Measurements from ENCODE around the gene MAPK4.

The MAPK4 gene

DNA sequence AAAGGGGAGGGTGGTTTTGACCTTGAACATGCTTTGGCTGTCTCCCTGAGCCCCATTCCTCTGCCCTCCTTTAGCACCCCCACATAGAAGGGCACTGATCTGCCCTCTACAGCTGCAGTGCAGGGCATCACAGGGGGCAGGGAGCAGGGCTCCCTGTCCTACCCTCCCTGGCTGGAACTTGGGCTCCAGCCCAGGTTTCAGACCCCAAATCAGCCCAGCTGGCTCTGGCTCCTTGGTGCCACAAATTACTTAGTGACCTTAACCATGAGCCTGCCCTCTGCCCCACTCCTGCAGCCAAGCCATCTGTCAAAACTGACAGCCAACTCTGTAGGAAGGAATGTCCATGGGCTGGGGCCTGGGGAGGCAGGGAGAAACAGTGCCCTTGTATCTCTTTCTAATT, 105.6 kb downstream of the MAPK4 start:
- H3K9me3 Mint-ChIP-seq = peaks cover 0 to 20% of the 10 kb centered on the region in 2 donors
- H3K4me3 Mint-ChIP-seq = no peak overlapping the region
- ATAC-seq (no peak), DNase-seq (no peak)
- H3K4me1 Mint-ChIP-seq = no peaks in the 10 kb centered on the region
- H3K27me3 Mint-ChIP-seq = peaks cover 9% of the 10 kb centered on the region
- H3K27ac Mint-ChIP-seq = no peak overlapping the region

DNA sequence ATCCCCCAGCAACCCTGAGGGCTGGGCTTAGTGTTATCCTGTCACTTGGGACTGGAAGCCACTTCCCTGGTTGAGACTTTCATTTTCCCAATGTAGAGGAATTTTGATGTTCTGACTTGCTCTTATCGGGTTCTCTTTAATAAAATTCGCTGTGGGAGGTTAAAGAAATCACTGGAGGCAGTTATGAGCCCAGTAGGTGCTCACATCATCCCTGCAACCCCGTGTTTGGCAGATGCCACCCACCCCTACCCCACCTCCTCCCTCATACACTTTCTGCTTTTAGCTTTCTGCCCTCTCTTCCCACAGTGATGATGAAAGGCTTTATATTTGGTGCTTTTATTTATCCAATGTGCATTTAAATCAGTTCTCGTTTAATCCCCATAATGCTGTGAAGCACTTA, 106.6 kb downstream of the MAPK4 start:
- DNase-seq (no peak), ATAC-seq (no peak)
- Mint-ChIP-seq H3K4me1 (no peaks in the 10 kb centered on the region), H3K9me3 (peaks cover 0 to 20% of the 10 kb centered on the region in 2 donors), H3K27ac (no peak overlapping the region), H3K27me3 (peaks cover 9% of the 10 kb centered on the region), H3K4me3 (no peak overlapping the region)

DNA sequence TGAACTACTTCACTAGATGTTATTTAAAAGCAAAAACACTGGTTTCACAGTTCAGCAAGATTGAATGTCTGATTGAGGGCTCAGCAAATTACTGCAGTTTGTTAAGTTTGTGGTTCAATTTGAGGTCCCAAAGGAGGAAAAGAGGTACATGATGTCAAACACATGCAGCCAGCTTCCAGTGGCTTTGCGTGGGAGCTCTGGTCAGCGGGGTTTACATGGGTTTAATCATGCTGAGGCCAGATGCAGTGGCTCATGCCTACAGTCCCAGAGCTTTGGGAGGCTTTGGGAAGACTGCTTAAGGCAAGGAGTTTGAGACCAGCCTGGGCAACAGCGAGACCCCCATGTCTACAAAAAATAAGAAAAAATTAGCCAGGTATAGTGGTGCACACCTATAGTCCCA, 111.5 kb downstream of the MAPK4 start:
- ATAC-seq = no peak
- DNase-seq = no peak
- H3K27me3 Mint-ChIP-seq = peaks cover 25% of the 10 kb centered on the region

DNA sequence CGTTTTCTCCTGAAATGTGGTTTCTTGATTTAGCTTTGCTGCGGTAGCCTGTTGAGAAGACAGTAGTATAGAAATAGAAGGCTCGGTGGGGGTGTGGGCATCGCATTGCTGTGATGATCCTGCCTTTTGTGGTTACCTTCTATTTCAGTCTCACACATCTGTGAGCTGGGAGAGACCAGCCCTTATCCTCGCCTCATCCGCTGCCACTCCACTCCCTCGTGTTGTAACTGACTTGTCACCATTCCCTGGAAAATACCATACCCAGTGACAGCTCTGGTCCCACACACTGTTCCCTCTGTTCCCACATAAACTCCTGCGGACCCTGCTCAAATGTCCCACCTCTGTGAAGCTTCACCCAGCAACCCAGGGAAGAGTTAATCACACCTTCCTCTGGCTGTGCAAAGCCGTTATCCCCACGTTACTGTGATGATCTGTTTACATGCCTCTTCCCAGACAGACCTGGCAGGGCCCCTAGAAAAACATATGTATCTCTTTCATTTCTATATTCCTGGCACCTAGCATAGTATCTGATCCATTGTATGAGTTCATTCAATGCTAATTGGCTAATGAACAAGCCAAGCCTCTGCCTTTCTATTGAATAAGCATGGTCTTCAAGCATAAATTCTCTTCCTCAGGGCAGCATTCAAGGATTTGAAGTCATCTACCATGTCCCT, 114.6 kb downstream of the MAPK4 start:
- DNase-seq (no peak), ATAC-seq (no peak)
- Mint-ChIP-seq H3K27ac (no peak overlapping the region), H3K9me3 (no peaks in the 10 kb centered on the region), H3K27me3 (peaks cover 16% of the 10 kb centered on the region), H3K4me3 (no peak overlapping the region), H3K4me1 (no peaks in the 10 kb centered on the region)

More for the DNA sequence above, 111.5 kb downstream of the MAPK4 start:
- Mint-ChIP-seq H3K27ac (no peak overlapping the region), H3K4me3 (no peak overlapping the region), H3K9me3 (no peaks in the 10 kb centered on the region), H3K4me1 (no peaks in the 10 kb centered on the region)

DNA sequence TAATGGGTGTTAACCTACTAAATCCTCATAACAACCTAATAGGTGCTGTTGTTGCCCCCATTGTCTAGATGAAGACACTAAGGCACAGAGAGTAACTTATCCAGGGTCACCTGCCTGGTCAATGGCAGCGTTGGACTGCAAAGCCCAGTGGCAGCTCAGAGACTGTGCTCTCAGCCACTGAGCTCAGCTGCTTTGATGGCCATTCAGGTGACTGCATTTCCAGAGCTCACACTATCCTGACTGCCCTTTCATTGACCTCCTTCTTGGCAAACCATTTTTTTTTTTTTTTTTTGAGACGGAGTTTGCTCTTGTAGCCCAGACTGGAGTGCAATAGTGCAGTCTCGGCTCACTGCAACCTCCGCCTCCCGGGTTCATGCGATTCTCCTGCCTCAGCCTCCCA, 115.2 kb downstream of the MAPK4 start:
- no peak overlapping the region for H3K4me3 Mint-ChIP-seq
- no peak for DNase-seq
- H3K27me3 Mint-ChIP-seq = peaks cover 16% of the 10 kb centered on the region
- H3K9me3 Mint-ChIP-seq = no peaks in the 10 kb centered on the region
- H3K4me1 Mint-ChIP-seq = no peaks in the 10 kb centered on the region
- ATAC-seq = no peak
- no peak overlapping the region for H3K27ac Mint-ChIP-seq

DNA sequence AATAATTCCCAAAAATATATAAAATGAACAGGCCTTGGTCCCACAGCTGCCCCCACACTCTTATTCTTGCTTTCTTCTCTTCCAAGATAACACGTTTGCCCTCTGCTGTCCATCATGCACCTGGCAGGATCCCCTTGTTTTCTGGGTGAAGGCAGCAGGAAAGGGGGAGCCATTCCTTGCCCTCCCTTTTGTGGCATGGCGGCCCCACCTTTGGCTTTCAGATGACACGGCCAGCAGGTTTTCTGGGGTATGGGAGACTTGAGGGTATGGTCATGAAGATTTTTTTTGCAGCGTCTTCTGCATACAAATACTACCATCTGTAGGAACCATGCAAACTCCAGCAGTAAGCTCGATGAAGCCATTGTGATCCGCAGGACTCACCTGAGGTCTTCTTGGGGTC, 118.8 kb downstream of the MAPK4 start:
- no peak for ATAC-seq
- no peak overlapping the region for H3K4me3 Mint-ChIP-seq
- no peaks in the 10 kb centered on the region for H3K9me3 Mint-ChIP-seq
- H3K4me1 Mint-ChIP-seq = no peaks in the 10 kb centered on the region
- H3K27me3 Mint-ChIP-seq = peaks cover 17% of the 10 kb centered on the region
- DNase-seq = no peak
- no peak overlapping the region for H3K27ac Mint-ChIP-seq

- no peaks in the 10 kb centered on the region for H3K4me1 Mint-ChIP-seq
- no peak overlapping the region for H3K27ac Mint-ChIP-seq
- no peak overlapping the region for H3K4me3 Mint-ChIP-seq
- ATAC-seq (no peak), DNase-seq (no peak)
- peaks cover 17% of the 10 kb centered on the region for H3K27me3 Mint-ChIP-seq
- H3K9me3 Mint-ChIP-seq = no peaks in the 10 kb centered on the region
These were observed 119.2 kb downstream of the MAPK4 start for GRCh38 chr18:50679056-50679455.

DNA sequence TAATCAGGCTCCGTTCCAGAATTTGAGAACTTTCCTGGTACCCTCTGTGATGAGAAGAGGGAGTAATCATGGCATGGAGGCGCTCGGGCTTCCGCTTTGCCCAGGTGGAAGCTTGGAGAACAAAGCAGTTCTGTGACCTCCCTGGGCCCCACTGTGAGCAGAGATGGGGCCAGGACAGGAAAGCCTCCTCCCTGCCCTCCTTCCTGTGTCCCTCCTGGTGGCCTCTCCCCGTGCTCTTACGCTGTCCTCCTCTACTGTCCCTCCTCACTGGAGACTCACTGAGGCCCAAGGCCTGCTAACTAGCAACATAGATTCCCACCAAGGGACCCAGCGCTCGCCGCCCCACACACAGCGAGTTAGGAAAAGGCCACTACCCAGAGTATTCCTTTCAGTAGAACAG, 119.8 kb downstream of the MAPK4 start:
- no peaks in the 10 kb centered on the region for H3K4me1 Mint-ChIP-seq
- DNase-seq = no peak
- peaks cover 11% of the 10 kb centered on the region for H3K27me3 Mint-ChIP-seq
- no peak for ATAC-seq
- no peaks in the 10 kb centered on the region for H3K9me3 Mint-ChIP-seq
- no peak overlapping the region for H3K27ac Mint-ChIP-seq
- no peak overlapping the region for H3K4me3 Mint-ChIP-seq

DNA sequence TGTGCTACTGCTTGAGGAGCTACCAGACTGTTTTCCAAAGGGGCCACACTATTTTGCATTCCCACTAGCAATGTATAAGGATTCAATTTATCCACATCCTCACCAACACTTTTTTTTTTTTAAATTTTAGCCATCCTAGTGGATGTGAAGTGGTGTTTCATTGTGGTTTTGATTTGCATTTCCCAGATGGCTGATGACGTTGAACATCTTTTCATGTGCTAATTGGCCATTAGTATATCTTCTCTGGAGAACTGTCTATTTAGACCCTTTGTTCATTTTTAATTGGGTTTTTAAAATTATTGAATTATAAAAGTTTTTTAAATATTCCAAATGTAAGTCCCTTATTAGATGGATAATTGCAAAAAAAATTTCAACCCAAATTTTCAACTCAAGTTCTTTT, 121.1 kb downstream of the MAPK4 start:
- Mint-ChIP-seq H3K27me3 (peaks cover 13% of the 10 kb centered on the region), H3K4me3 (no peak overlapping the region), H3K9me3 (no peaks in the 10 kb centered on the region), H3K27ac (no peak overlapping the region), H3K4me1 (no peaks in the 10 kb centered on the region)
- no peak for DNase-seq
- ATAC-seq = no peak

GRCh38 chr18:50682852-50683251, 123.0 kb downstream of the MAPK4 start:
- no peak for DNase-seq
- H3K9me3 Mint-ChIP-seq = no peaks in the 10 kb centered on the region
- no peak for ATAC-seq
- H3K4me3 Mint-ChIP-seq = no peak overlapping the region
- no peaks in the 10 kb centered on the region for H3K4me1 Mint-ChIP-seq
- peaks cover 17% of the 10 kb centered on the region for H3K27me3 Mint-ChIP-seq
- H3K27ac Mint-ChIP-seq = no peak overlapping the region

DNA sequence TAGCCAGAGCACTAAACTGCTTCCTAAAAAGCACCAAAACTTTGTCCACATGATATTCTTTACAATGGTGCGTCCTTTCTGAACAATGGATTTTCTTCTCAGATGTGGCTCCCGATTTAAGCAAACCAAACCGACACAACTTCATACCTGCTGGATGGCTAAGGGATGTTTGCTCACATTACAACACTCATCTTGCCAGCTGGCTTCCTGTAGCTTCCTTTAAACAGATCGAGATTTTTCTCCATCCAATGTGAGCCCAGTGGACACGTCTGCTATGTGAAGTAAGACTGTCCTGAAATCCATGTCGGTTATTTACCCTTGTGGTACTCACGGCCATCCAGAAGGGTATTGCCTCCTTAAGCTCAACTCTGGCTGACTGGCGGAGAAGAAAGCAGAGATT, 126.5 kb downstream of the MAPK4 start:
- Mint-ChIP-seq H3K27ac (no peak overlapping the region), H3K4me1 (no peaks in the 10 kb centered on the region), H3K9me3 (no peaks in the 10 kb centered on the region), H3K4me3 (no peak overlapping the region), H3K27me3 (peaks cover 22% of the 10 kb centered on the region)
- DNase-seq (no peak), ATAC-seq (no peak)

DNA sequence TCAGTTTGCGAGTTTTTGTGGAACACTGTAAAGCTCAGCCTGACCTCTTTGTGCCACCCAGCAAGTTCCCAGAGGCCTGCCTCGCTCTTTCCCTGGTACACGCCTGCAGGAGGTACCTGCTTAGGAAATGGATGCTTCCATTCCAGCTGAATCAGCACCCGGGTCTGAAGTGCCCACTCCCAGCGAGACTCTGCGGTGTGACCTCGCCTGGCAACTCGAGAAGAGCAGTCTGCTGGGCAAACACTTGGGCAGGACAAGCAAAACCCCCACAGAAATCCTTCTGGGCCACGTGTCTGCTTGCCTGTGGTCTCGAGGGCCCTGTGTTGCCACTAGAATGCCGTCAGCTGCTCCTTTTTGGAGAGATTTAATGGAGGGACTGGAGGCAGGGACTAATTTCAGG, 127.6 kb downstream of the MAPK4 start:
- ATAC-seq (no peak), DNase-seq (no peak)
- Mint-ChIP-seq H3K4me3 (no peak overlapping the region), H3K27me3 (peaks cover 14% of the 10 kb centered on the region), H3K4me1 (no peaks in the 10 kb centered on the region), H3K9me3 (no peaks in the 10 kb centered on the region), H3K27ac (no peak overlapping the region)

- Mint-ChIP-seq H3K27me3 (peaks cover 14% of the 10 kb centered on the region), H3K9me3 (no peaks in the 10 kb centered on the region), H3K4me1 (no peaks in the 10 kb centered on the region), H3K4me3 (no peak overlapping the region), H3K27ac (no peak overlapping the region)
- ATAC-seq (no peak), DNase-seq (no peak)
These were observed 129.7 kb downstream of the MAPK4 start for GRCh38 chr18:50689578-50689977.

DNA sequence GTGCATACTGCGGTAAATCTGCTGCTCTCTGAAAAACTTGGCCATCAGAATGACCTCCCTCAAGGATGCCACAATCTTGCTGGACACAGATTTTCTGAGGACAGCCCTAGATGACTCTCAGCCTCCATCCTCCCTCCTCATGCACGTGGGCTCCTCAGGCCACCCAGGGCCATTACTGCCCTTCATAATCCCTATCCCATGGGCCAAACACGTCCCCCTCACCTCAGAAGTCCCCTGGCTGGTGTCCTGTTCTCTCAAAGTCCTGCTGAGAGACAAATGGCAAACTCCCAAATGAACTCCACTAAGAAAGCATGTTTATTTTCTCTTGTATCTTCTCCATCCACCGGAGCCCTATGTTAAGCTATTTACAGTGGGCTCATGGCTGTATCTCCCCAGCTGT, 134.3 kb downstream of the MAPK4 start:
- H3K4me1 Mint-ChIP-seq = no peaks in the 10 kb centered on the region
- H3K4me3 Mint-ChIP-seq = no peak overlapping the region
- no peak for ATAC-seq
- no peaks in the 10 kb centered on the region for H3K9me3 Mint-ChIP-seq
- H3K27me3 Mint-ChIP-seq = no peaks in the 10 kb centered on the region
- DNase-seq = no peak
- no peak overlapping the region for H3K27ac Mint-ChIP-seq

DNA sequence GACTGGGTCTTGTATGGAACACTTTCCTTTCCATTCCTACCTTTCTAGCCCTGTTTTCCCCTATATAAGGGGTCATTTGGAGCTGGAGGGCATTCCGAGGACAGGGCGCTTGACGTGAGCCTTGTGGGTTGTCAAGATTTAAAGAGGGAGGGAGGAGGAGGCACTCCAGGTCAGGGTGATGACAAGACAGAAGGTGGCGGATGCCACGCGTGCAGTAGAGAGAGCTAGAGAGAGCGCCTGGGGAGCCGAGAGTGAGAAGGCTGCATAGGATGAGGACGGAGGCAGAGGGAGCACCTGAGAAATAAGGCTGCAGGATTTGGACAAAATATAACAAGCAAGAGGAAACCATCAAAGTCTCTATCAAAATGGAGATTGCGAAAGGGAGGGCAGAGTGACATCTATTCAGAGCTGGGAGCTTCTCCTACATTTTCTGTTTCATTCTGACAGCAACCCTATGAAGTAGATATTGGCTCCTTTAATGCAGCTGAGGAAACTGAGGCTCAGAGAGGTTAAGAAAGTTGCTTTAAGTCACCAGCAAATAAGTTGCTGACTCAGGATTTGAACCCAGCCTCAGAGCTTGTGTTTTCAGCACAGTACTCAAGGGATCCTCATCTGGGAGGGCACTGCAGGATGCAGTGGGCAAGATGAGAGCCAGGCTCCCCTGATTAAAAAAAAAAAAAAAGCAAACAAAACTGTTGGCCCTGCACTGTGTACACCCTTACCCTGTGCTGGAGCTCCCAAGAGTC, 135.7 kb downstream of the MAPK4 start:
- H3K27ac Mint-ChIP-seq = no peak overlapping the region
- no peak for ATAC-seq
- H3K4me1 Mint-ChIP-seq = no peaks in the 10 kb centered on the region
- no peaks in the 10 kb centered on the region for H3K27me3 Mint-ChIP-seq
- no peak for DNase-seq
- H3K4me3 Mint-ChIP-seq = no peak overlapping the region
- H3K9me3 Mint-ChIP-seq = no peaks in the 10 kb centered on the region

DNA sequence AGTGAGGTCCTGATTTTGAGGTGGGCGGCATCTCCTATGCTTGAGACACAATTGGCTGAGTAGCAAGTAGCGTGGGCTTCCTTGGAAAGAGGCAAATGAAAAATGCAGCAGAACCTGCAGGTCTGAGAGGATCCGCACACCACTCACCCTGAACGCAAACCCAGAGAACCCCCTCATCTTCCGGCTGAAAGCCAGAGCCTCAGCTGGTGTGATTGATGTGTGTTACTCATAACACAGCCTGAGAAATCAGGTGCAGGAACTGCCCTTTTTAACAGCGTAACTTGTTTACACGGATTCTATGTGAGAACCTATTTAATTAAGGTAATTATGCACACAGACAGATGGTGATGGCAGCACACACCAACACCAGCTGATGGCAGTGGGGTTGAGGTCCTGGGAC, 136.5 kb downstream of the MAPK4 start:
- Mint-ChIP-seq H3K9me3 (no peaks in the 10 kb centered on the region), H3K4me3 (no peak overlapping the region), H3K4me1 (no peaks in the 10 kb centered on the region), H3K27ac (no peak overlapping the region), H3K27me3 (no peaks in the 10 kb centered on the region)
- no peak for ATAC-seq
- no peak for DNase-seq

DNA sequence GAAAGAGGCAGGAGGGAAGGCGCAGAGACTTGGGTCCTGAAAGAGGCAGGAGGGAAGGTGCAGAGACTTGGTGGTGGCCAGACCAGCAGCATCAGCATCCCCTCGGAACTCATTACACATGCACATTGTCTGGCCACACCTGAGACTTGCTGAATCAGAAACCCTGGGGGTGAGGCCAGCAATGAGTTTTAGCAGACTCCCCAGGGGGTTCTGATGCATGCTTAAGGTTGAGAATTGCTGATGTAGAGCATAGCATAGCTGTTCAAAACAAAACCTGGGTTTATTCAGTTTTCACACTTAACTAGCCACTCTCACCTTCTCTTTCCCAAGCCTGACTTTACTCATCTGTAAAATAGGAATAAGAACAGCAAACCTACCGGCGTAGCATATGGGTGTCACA, 137.0 kb downstream of the MAPK4 start:
- DNase-seq (no peak), ATAC-seq (no peak)
- Mint-ChIP-seq H3K4me1 (no peaks in the 10 kb centered on the region), H3K27me3 (no peaks in the 10 kb centered on the region), H3K9me3 (no peaks in the 10 kb centered on the region), H3K4me3 (no peak overlapping the region), H3K27ac (no peak overlapping the region)
